A549 (cell line): ENCODE results near the gene ZG16. TPM values are rescaled to one million over a fixed set of nuclear protein-coding genes. Genes with fewer than 3 reads are reported as not detected.
A peak's percentile ranks its signal among the peaks of the same experiment; 100 is the strongest.
"Not testable (repeated sequence)": the region's sequence is repeated elsewhere in the genome, so short reads cannot be mapped to it uniquely, and the experiment has no call there.

ENCODE experiments used
- ATAC-seq, 2 experiments: fragments of 200-7000 bp in 1 of 2; fragments of >200 bp in 1 of 2; cut with Nextera tagmentation in 1 of 2; cut with Tn5 transposase in 1 of 2; 3 replicates each; pipeline versions ENCODE4 v1.8.0 to v1.9.1; 2018 to 2020; ENCODE audit warnings: mild to moderate bottlenecking in 1 of 2, moderate library complexity in 1 of 2
- CTCF ChIA-PET: fragments of 300-600 bp; sonication (Branson Sonifier 250); formaldehyde crosslinking; extraction: SDS; loops from one replicate; lab custom pipeline; 2021; ENCODE audit warnings: antibody characterized with exemption, inconsistent platforms; lab: Yijun Ruan, JAX
- POLR2A ChIA-PET: fragments of 350-600 bp; formaldehyde crosslinking; extraction: SDS; loops from one replicate; lab custom pipeline; 2021; ENCODE audit warnings: antibody characterized with exemption, inconsistent platforms; lab: Yijun Ruan, JAX
- DNase-seq, 2 experiments: peaks; one replicate each; pipeline versions ENCODE4 v3.0.0 to v3.0.0-alpha.2; 2011 to 2016; ENCODE audit warnings: low read depth in 1 of 2, low spot score in 1 of 2
- FAIRE-seq: peaks from 2 replicates; lab custom pipeline; 2011; peaks lifted over from hg19 to GRCh38; lab: Jason Lieb, UNC
- H3K27ac ChIP-seq, 2 experiments: fragments of >200 bp; sonication (Bioruptor Twin); formaldehyde crosslinking; 3 replicates each; pipeline ENCODE4 v1.5.1; 2016 to 2017
- H3K4me1 ChIP-seq: fragments of >200 bp; sonication (Bioruptor Twin); formaldehyde crosslinking; 3 replicates; pipeline ENCODE4 v1.6.1; 2016
- H3K4me2 ChIP-seq: fragments of >200 bp; sonication (Bioruptor Twin); formaldehyde crosslinking; 3 replicates; pipeline ENCODE4 v1.6.1; 2016
- H3K4me3 ChIP-seq: fragments of >200 bp; sonication (Bioruptor Twin); formaldehyde crosslinking; 3 replicates; pipeline ENCODE4 v1.5.1; 2016
- H3K9me3 ChIP-seq: fragments of >200 bp; sonication (Bioruptor Twin); formaldehyde crosslinking; 3 replicates; pipeline ENCODE4 v1.6.1; 2016
- CEBPB ChIP-seq, 2 experiments: fragments of >200 bp in 1 of 2; sonication (Bioruptor Twin) in 1 of 2; formaldehyde crosslinking in 1 of 2; IDR thresholded peaks; 2 replicates each; pipeline ENCODE4 v1.6.1; 2012 to 2016
- CHD4 ChIP-seq: fragments of 200-600 bp; sonication (generic); IDR thresholded peaks from 2 replicates; pipeline ENCODE4 v1.6.1; 2016; ENCODE audit warnings: antibody characterized with exemption, mild to moderate bottlenecking, borderline replicate concordance
- ESRRA ChIP-seq: fragments of 150-350 bp; IDR thresholded peaks from 2 replicates; pipeline ENCODE4 v1.6.1; 2014; ENCODE audit warnings: mild to moderate bottlenecking, low read length, borderline replicate concordance
- FOSB ChIP-seq: fragments of 250-450 bp; sonication (Bioruptor Pico); IDR thresholded peaks from 2 replicates; pipeline ENCODE4 v1.5.0; 2020; ENCODE audit warnings: mild to moderate bottlenecking, moderate library complexity
- GATA3 ChIP-seq: IDR thresholded peaks from 2 replicates; pipeline ENCODE4 v1.6.1; 2012; ENCODE audit warnings: borderline replicate concordance
- HEYL ChIP-seq: fragments of 250-450 bp; sonication (Bioruptor Pico); IDR thresholded peaks from 2 replicates; pipeline ENCODE4 v1.8.0; 2021; ENCODE audit warnings: mild to moderate bottlenecking, moderate library complexity
- HOXA7 ChIP-seq: fragments of 250-450 bp; sonication (Bioruptor Pico); IDR thresholded peaks from 2 replicates; pipeline ENCODE4 v1.5.0; 2020; ENCODE audit warnings: mild to moderate bottlenecking, moderate library complexity
- HOXB13 ChIP-seq: fragments of 250-450 bp; sonication (Bioruptor Pico); IDR thresholded peaks from 2 replicates; pipeline ENCODE4 v1.5.0; 2020; ENCODE audit warnings: low read depth, mild to moderate bottlenecking, moderate library complexity
- HOXB5 ChIP-seq: fragments of 250-450 bp; sonication (Bioruptor Pico); IDR thresholded peaks from 2 replicates; pipeline ENCODE4 v1.5.0; 2020; ENCODE audit warnings: mild to moderate bottlenecking, moderate library complexity
- JUNB ChIP-seq: fragments of >200 bp; sonication (Bioruptor Twin); formaldehyde crosslinking; IDR thresholded peaks from 2 replicates; pipeline ENCODE4 v1.6.1; 2016
- KDM1A ChIP-seq: fragments of 200-600 bp; sonication (generic); IDR thresholded peaks from 2 replicates; pipeline ENCODE4 v1.6.1; 2016; ENCODE audit warnings: low read depth, mild to moderate bottlenecking
- MAFK ChIP-seq: fragments of 450-650 bp; IDR thresholded peaks from 2 replicates; pipeline ENCODE4 v1.6.1; 2014; ENCODE audit not compliant: partially characterized antibody
- NPAS2 ChIP-seq: fragments of 250-450 bp; sonication (Bioruptor Pico); IDR thresholded peaks from 2 replicates; pipeline ENCODE4 v1.8.0; 2022; ENCODE audit warnings: mild to moderate bottlenecking, moderate library complexity, borderline replicate concordance
- NR3C1 ChIP-seq: fragments of >200 bp; sonication (Bioruptor Twin); formaldehyde crosslinking; IDR thresholded peaks from 3 replicates; pipeline ENCODE4 v1.6.1; 2017
- PHF8 ChIP-seq: fragments of 200-600 bp; sonication (generic); IDR thresholded peaks from 2 replicates; pipeline ENCODE4 v1.6.1; 2016; ENCODE audit warnings: low read depth, mild to moderate bottlenecking, antibody characterized with exemption, moderate library complexity, borderline replicate concordance
- RARB ChIP-seq: fragments of 250-450 bp; sonication (Bioruptor Pico); IDR thresholded peaks from 2 replicates; pipeline ENCODE4 v1.8.0; 2021; ENCODE audit warnings: mild to moderate bottlenecking, moderate library complexity
- SMC3 ChIP-seq: fragments of >200 bp; sonication (Bioruptor Twin); formaldehyde crosslinking; IDR thresholded peaks from 3 replicates; pipeline ENCODE4 v1.6.1; 2018; ENCODE audit warnings: inconsistent platforms
- SREBF2 ChIP-seq: fragments of 450-650 bp; IDR thresholded peaks from 2 replicates; pipeline ENCODE4 v1.6.1; 2014; ENCODE audit warnings: mild to moderate bottlenecking, moderate library complexity
- TFCP2L1 ChIP-seq: fragments of 250-450 bp; sonication (Bioruptor Pico); IDR thresholded peaks from 2 replicates; pipeline ENCODE4 v1.5.0; 2021; ENCODE audit warnings: mild to moderate bottlenecking
- TP53 ChIP-seq: fragments of 250-450 bp; sonication (Bioruptor Pico); IDR thresholded peaks from 2 replicates; pipeline ENCODE4 v1.5.0; 2021; ENCODE audit warnings: mild to moderate bottlenecking, moderate library complexity
- ZFP36 ChIP-seq: fragments of 450-650 bp; IDR thresholded peaks from 2 replicates; pipeline ENCODE4 v1.6.1; 2014; ENCODE audit warnings: borderline replicate concordance; ENCODE audit not compliant: partially characterized antibody
- ZNF302 ChIP-seq: fragments of 250-450 bp; sonication (Bioruptor Pico); IDR thresholded peaks from 2 replicates; pipeline ENCODE4 v1.9.0; 2021; ENCODE audit warnings: inconsistent platforms, mild to moderate bottlenecking, moderate library complexity
- WGBS: methylation state at CpG from one replicate; pipeline ENCODE4 v1.1.6; 2017; ENCODE audit errors: missing lambda C conversion rate; 5-methylcytosine and 5-hydroxymethylcytosine counted together
- polyA plus RNA-seq, 4 experiments: library from polyadenylated mRNA; depleted of rRNA in 3 of 4; stranded (reverse); fragments of >200 nt; fragmentation: RNase III in 1 of 4; extraction: RNeasy Plus Mini Kit Qiagen cat#74134 plus additional on column Dnase treatment in 1 of 4; gene quantifications; 2 replicates in 3 of 4; 3 replicates in 1 of 4; pipeline ENCODE4 v1.2.3, GENCODE V29; 2011 to 2017
- TF ChIP-seq, protein P1 (sequence below): IDR thresholded peaks from 2 replicates; pipeline ENCODE4 v1.6.1; 2012
- TF ChIP-seq, protein P2 (sequence below): fragments of 250-450 bp; sonication (Bioruptor Pico); IDR thresholded peaks from 2 replicates; pipeline ENCODE4 v1.5.0; 2020; ENCODE audit warnings: low read depth, mild to moderate bottlenecking, moderate library complexity
- TF ChIP-seq, protein P3 (sequence below): fragments of 150-350 bp; IDR thresholded peaks from 2 replicates; pipeline ENCODE4 v1.6.1; 2014; ENCODE audit warnings: low read depth, mild to moderate bottlenecking, low read length
- TF ChIP-seq, protein P4 (sequence below): fragments of >200 bp; sonication (Bioruptor Twin); formaldehyde crosslinking; IDR thresholded peaks from 3 replicates; pipeline ENCODE4 v1.5.1; 2016
- TF ChIP-seq, protein P5 (sequence below): IDR thresholded peaks from 2 replicates; pipeline ENCODE4 v1.6.1; 2012

The ZG16 gene
- polyA plus RNA-seq, 2 of the 4 experiments (the other 2 are of a cell fraction), result not detected

DNA sequence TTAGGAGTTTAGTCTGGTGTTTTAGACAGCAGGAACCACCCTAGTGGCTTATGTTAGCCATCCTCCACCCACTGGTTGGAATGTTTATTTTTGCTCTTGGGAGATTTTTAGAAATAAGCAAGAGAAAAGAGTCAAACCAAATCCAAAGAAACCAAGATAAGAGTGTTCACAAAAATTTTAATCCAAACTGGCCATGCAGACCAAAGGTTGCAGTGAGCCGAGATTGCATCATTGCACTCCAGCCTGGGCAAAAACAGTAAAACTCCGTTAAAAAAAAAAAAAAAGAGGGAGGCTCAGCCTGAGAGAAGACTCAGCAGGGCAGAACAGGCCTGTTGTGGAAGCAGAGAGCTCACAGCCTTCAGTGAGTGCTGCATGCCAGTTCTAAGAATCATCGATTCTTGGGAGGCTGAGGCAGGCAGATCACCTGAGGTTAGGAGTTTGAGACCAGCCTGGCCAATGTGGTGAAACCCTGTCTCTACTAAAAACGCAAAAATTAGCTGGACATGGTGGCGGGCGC lies 20.0 kb upstream of the ZG16 start:
- WGBS, result 69% methylated on average over 6 of the region's 6 CpGs
- CTCF ChIA-PET, result interaction anchor here (1.0 kb wide), 1 partner anchor 43 kb away, joined by 3 read pairs; no protein-coding TSS in a partner anchor
- H3K4me1 ChIP-seq, result peaks cover 5% of the 10 kb centered on the region; the same call in 1 of the 3 replicates
- H3K4me3 ChIP-seq, result no peak overlapping the region
- no peak for TF ChIP-seq SMC3
- TF ChIP-seq FOSB (CRISPR knock-in tag), result no peak
- TF ChIP-seq NR3C1, result no peak
- no peak for TF ChIP-seq MAFK
- TF ChIP-seq ZNF302, result no peak
- no peak for TF ChIP-seq KDM1A
- TF ChIP-seq TFCP2L1, result no peak
- TF ChIP-seq, protein P1, sequence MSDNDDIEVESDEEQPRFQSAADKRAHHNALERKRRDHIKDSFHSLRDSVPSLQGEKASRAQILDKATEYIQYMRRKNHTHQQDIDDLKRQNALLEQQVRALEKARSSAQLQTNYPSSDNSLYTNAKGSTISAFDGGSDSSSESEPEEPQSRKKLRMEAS, result no peak
- TF ChIP-seq, protein P2, sequence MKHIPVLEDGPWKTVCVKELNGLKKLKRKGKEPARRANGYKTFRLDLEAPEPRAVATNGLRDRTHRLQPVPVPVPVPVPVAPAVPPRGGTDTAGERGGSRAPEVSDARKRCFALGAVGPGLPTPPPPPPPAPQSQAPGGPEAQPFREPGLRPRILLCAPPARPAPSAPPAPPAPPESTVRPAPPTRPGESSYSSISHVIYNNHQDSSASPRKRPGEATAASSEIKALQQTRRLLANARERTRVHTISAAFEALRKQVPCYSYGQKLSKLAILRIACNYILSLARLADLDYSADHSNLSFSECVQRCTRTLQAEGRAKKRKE (CRISPR knock-in tag), result no peak
- no peak for TF ChIP-seq ZFP36
- no peak for TF ChIP-seq CEBPB (IDR thresholded peaks at IDR 0.05)
- TF ChIP-seq, protein P3, sequence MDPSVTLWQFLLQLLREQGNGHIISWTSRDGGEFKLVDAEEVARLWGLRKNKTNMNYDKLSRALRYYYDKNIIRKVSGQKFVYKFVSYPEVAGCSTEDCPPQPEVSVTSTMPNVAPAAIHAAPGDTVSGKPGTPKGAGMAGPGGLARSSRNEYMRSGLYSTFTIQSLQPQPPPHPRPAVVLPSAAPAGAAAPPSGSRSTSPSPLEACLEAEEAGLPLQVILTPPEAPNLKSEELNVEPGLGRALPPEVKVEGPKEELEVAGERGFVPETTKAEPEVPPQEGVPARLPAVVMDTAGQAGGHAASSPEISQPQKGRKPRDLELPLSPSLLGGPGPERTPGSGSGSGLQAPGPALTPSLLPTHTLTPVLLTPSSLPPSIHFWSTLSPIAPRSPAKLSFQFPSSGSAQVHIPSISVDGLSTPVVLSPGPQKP, result no peak
- no peak for TF ChIP-seq TP53 (CRISPR knock-in tag)
- TF ChIP-seq, protein P4, sequence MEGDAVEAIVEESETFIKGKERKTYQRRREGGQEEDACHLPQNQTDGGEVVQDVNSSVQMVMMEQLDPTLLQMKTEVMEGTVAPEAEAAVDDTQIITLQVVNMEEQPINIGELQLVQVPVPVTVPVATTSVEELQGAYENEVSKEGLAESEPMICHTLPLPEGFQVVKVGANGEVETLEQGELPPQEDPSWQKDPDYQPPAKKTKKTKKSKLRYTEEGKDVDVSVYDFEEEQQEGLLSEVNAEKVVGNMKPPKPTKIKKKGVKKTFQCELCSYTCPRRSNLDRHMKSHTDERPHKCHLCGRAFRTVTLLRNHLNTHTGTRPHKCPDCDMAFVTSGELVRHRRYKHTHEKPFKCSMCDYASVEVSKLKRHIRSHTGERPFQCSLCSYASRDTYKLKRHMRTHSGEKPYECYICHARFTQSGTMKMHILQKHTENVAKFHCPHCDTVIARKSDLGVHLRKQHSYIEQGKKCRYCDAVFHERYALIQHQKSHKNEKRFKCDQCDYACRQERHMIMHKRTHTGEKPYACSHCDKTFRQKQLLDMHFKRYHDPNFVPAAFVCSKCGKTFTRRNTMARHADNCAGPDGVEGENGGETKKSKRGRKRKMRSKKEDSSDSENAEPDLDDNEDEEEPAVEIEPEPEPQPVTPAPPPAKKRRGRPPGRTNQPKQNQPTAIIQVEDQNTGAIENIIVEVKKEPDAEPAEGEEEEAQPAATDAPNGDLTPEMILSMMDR, result no peak
- TF ChIP-seq HEYL (CRISPR knock-in tag), result no peak
- TF ChIP-seq JUNB, result no peak
- TF ChIP-seq PHF8, result no peak
- no peak for TF ChIP-seq RARB
- TF ChIP-seq NPAS2 (CRISPR knock-in tag), result no peak
- TF ChIP-seq HOXB13, result no peak
- POLR2A ChIA-PET, result no interaction called here
- no peak for FAIRE-seq
- H3K9me3 ChIP-seq, result no peaks in the 10 kb centered on the region
- DNase-seq, result no peak
- 0 out of 6 replicates have a peak overlapping the region, but pooled peaks of 1 of the 2 experiments have one; percentile 45 for H3K27ac ChIP-seq
- peak in 1 of 2 experiments; percentile 31; a peak in 2 of 6 replicates for ATAC-seq
- 0 out of 3 replicates have a peak overlapping the region, but pooled peaks have one; percentile 18 for H3K4me2 ChIP-seq

DNA sequence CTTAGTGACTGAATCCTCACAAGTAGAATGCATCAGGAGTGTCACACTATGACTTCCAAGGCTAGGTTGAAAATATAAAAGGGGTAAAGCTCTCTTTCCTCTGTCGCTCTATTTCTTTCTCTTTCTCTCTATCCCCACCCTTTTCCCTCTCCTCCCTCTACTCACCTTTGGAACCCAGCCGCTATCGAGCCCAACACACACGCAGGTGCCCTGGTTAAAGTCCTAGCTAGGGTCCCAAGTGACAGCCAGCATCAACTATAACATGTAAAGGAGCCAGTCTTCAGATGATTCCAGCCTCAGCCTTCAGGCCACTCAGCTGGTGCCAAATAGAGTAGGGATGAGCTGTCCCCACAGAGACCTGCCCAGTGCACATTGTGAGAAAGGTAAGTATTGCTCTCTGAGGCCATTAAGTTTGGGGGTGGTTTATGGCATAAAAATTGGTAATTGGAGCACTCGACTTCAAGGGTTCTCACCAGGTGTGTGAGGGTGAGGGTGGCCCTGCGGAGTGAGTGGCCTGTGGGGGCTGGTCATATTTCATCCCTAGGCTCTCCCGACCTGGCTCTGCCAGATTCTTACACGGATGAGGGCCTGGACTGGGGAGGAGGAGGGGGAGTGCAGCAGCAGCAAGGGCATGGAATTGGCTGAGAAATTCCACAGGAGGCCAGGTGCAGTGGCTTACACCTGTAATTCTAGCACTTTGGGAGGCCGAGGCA lies 17.3 kb upstream of the ZG16 start:
- H3K4me3 ChIP-seq, result no peak overlapping the region
- FAIRE-seq (no peak), DNase-seq (no peak), ATAC-seq (no peak)
- H3K27ac ChIP-seq, result no peak overlapping the region
- CTCF ChIA-PET, result interaction anchor here (0.6 to 0.9 kb wide), 2 partner anchors 9 to 1628 kb away, joined by 3 read pairs; no protein-coding TSS in a partner anchor
- peaks cover 5% of the 10 kb centered on the region; the same call in 1 of the 3 replicates for H3K4me1 ChIP-seq
- 82% methylated on average over 9 of the region's 9 CpGs for WGBS
- H3K4me2 ChIP-seq, result no peak overlapping the region
- POLR2A ChIA-PET, result no interaction called here
- H3K9me3 ChIP-seq, result no peaks in the 10 kb centered on the region
- no peak for TF ChIP-seq ESRRA
- TF ChIP-seq SREBF2, result no peak
- no peak for TF ChIP-seq HEYL (CRISPR knock-in tag)
- TF ChIP-seq, protein P5, sequence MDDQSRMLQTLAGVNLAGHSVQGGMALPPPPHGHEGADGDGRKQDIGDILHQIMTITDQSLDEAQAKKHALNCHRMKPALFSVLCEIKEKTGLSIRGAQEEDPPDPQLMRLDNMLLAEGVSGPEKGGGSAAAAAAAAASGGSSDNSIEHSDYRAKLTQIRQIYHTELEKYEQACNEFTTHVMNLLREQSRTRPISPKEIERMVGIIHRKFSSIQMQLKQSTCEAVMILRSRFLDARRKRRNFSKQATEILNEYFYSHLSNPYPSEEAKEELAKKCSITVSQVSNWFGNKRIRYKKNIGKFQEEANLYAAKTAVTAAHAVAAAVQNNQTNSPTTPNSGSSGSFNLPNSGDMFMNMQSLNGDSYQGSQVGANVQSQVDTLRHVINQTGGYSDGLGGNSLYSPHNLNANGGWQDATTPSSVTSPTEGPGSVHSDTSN, result no peak
- no peak for TF ChIP-seq CHD4
- TF ChIP-seq HOXA7 (CRISPR knock-in tag), result no peak
- TF ChIP-seq PHF8, result no peak
- TF ChIP-seq GATA3, result no peak
- TF ChIP-seq HOXB5 (CRISPR knock-in tag), result no peak
- TF ChIP-seq NR3C1, result no peak

DNA sequence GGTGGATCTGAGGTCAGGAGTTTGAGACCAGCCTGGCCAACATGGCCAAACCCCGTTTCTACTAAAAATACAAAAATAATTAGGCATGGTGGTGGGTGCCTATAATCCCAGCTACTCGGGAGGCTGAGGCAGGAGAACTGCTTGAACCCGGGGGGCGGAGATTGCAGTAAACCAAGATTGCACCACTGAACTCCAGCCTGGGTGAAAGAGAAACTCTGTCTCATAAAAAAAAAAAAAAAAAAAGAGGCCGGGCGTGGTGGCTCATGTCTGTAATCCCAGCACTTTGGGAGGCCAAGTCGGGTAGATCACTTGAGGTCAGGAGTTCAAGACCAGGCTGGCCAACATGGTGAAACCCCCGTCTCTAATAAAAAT lies 16.8 kb upstream of the ZG16 start:
- ATAC-seq, H3K4me1 ChIP-seq, H3K4me2 ChIP-seq, H3K4me3 ChIP-seq, H3K9me3 ChIP-seq, FAIRE-seq, H3K27ac ChIP-seq, DNase-seq, POLR2A ChIA-PET: not testable (repeated sequence)
- CTCF ChIA-PET, result interaction anchor here (0.6 to 0.9 kb wide), 2 partner anchors 8 to 1629 kb away, joined by 3 read pairs; no protein-coding TSS in a partner anchor
- WGBS, result 58% methylated on average over 8 of the region's 8 CpGs
